CD14-positive monocyte (primary cell): ENCODE data around the gene CHN2. TPM values are rescaled to one million over a fixed set of nuclear protein-coding genes. Genes with fewer than 3 reads are reported as not detected.

Source experiments
- DNase-seq, 3 donors: peaks; one replicate each; pipeline ENCODE4 v3.0.0-alpha.2; 2011 to 2022
- H2AFZ ChIP-seq: 2 replicates; pipeline ENCODE4 v1.6.0; 2012; ENCODE audit warnings: mild to moderate bottlenecking, low read depth, low read length, inconsistent platforms; ENCODE audit not compliant: insufficient read depth, poor library complexity, severe bottlenecking
- H3K27ac ChIP-seq, 2 donors: 1 replicate in 1 of 2; 2 replicates in 1 of 2; pipeline ENCODE4 v1.5.1; 2012 to 2013; ENCODE audit warnings: low read length in 2 of 2, control low read depth in 1 of 2, inconsistent platforms in 1 of 2, low read depth in 1 of 2, mild to moderate bottlenecking in 1 of 2
- H3K27me3 ChIP-seq, 2 donors: one replicate each; pipeline versions ENCODE4 v1.6.0 to v1.6.1; 2011 to 2013; ENCODE audit warnings: low read length in 2 of 2; ENCODE audit not compliant: control insufficient read depth in 2 of 2, insufficient read depth in 2 of 2
- H3K36me3 ChIP-seq, 2 donors: replicated peaks in 1 of 2; 1 replicate in 1 of 2; 2 replicates in 1 of 2; pipeline versions ENCODE4 v1.5.1 to v1.6.1; 2012 to 2013; ENCODE audit warnings: low read length in 2 of 2, control low read depth in 1 of 2, inconsistent platforms in 1 of 2, mild to moderate bottlenecking in 1 of 2; ENCODE audit not compliant: insufficient read depth in 2 of 2, control insufficient read depth in 1 of 2
- H3K4me1 ChIP-seq, 2 donors: 1 replicate in 1 of 2; 2 replicates in 1 of 2; pipeline versions ENCODE4 v1.5.1 to v1.6.1; 2012 to 2013; ENCODE audit warnings: low read length in 2 of 2, control low read depth in 1 of 2, inconsistent platforms in 1 of 2, mild to moderate bottlenecking in 1 of 2, moderate library complexity in 1 of 2; ENCODE audit not compliant: insufficient read depth in 2 of 2, control insufficient read depth in 1 of 2
- H3K4me2 ChIP-seq: replicated peaks from 2 replicates; pipeline ENCODE3; 2012; ENCODE audit warnings: low read length, moderate library complexity, mild to moderate bottlenecking; ENCODE audit not compliant: poor library complexity, severe bottlenecking; ENCODE audit errors: extremely low read depth
- H3K4me3 ChIP-seq, 3 experiments: fragments of 200-600 bp in 1 of 3; sonication (generic) in 1 of 3; replicated peaks in 1 of 3; 1 replicate in 2 of 3; 2 replicates in 1 of 3; pipeline ENCODE4 v1.5.1; 2011 to 2013; ENCODE audit warnings: low read length in 3 of 3, mild to moderate bottlenecking in 3 of 3, control low read depth in 2 of 3, low read depth in 2 of 3, inconsistent platforms in 1 of 3, moderate library complexity in 1 of 3
- H3K79me2 ChIP-seq: 2 replicates; pipeline ENCODE4 v1.6.0; 2012; ENCODE audit warnings: mild to moderate bottlenecking, control low read depth, inconsistent platforms, low read length, moderate library complexity; ENCODE audit not compliant: insufficient read depth
- H3K9ac ChIP-seq: 2 replicates; pipeline ENCODE4 v1.6.0; 2017; ENCODE audit warnings: low read length, mild to moderate bottlenecking; ENCODE audit not compliant: insufficient read depth, poor library complexity, severe bottlenecking
- H3K9me3 ChIP-seq, 2 donors: replicated peaks in 1 of 2; 1 replicate in 1 of 2; 2 replicates in 1 of 2; pipeline versions ENCODE4 v1.5.1 to v1.6.1; 2012 to 2013; ENCODE audit warnings: low read length in 2 of 2, control low read depth in 1 of 2; ENCODE audit not compliant: control insufficient read depth in 1 of 2, insufficient read depth in 1 of 2
- H4K20me1 ChIP-seq: 2 replicates; pipeline ENCODE4 v1.6.0; 2012; ENCODE audit warnings: mild to moderate bottlenecking, low read length, control low read depth, moderate library complexity; ENCODE audit not compliant: insufficient read depth
- H3K27ac Mint-ChIP-seq, 7 donors: one replicate each; pipeline ENCODE4 v1.8.0; 2020; ENCODE audit warnings: mild to moderate bottlenecking in 7 of 7, mixed read lengths in 7 of 7, moderate library complexity in 6 of 7, inconsistent platforms in 2 of 7
- H3K27me3 Mint-ChIP-seq, 3 donors: one replicate each; pipeline ENCODE4 v1.8.0; 2021 to 2022; ENCODE audit warnings: low read depth in 3 of 3, mild to moderate bottlenecking in 3 of 3, mixed read lengths in 3 of 3, moderate library complexity in 3 of 3, inconsistent platforms in 1 of 3
- H3K36me3 Mint-ChIP-seq, 2 donors: one replicate each; pipeline ENCODE4 v1.8.0; 2020; ENCODE audit warnings: mixed read lengths in 2 of 2, inconsistent platforms in 1 of 2, mild to moderate bottlenecking in 1 of 2
- H3K4me1 Mint-ChIP-seq: one replicate; pipeline ENCODE4 v1.8.0; 2020; ENCODE audit warnings: mild to moderate bottlenecking, mixed read lengths
- H3K4me3 Mint-ChIP-seq, 2 donors: one replicate each; pipeline ENCODE4 v1.8.0; 2020; ENCODE audit warnings: mild to moderate bottlenecking in 2 of 2, mixed read lengths in 2 of 2, moderate library complexity in 1 of 2
- H3K9me3 Mint-ChIP-seq, 7 donors: one replicate each; pipeline ENCODE4 v1.8.0; 2020 to 2022; ENCODE audit warnings: mixed read lengths in 7 of 7, mild to moderate bottlenecking in 6 of 7, moderate library complexity in 6 of 7, inconsistent platforms in 2 of 7
- CTCF ChIP-seq: fragments of 200-600 bp; IDR thresholded peaks from one replicate; pipeline ENCODE4 v1.8.0; 2022; ENCODE audit warnings: antibody characterized with exemption, mild to moderate bottlenecking
- WGBS: methylation state at CpG from one replicate; pipeline ENCODE4 v1.1.5; 2013; ENCODE audit warnings: missing lambda C conversion rate; ENCODE audit not compliant: insufficient coverage; 5-methylcytosine and 5-hydroxymethylcytosine counted together
- intact Hi-C, 2 donors: fragments of 100-400 bp; cut with micrococcal nuclease; formaldehyde crosslinking; loops; one replicate each; pipeline versions ENCODE4 v1.15.0 to v1.15.1; 2023
- polyA plus RNA-seq, 3 donors: library from polyadenylated mRNA; depleted of rRNA in 1 of 3; unstranded in 2 of 3; stranded (reverse) in 1 of 3; fragments of 300-500 nt in 2 of 3; fragments of >200 nt in 1 of 3; fragmentation: Illumina TruSeq in 2 of 3; gene quantifications; 1 replicate in 2 of 3; 2 replicates in 1 of 3; pipeline ENCODE4 v1.2.3, GENCODE V29; 2012 to 2021

CHN2 gene
- polyA plus RNA-seq, 3 donors: 26.6 to 66.5 (median 44.8) TPM

GRCh38 chr7:29322023-29322712 lies 127.6 kb downstream of the CHN2 start:
- H3K36me3 ChIP-seq: no peaks in the 10 kb centered on the region
- no peaks in the 10 kb centered on the region for H3K9me3 ChIP-seq
- TF ChIP-seq CTCF: no peak
- Mint-ChIP-seq H3K4me3 (no peak overlapping the region), H3K4me1 (peaks cover 26% of the 10 kb centered on the region), H3K36me3 (peaks cover 30 to 34% of the 10 kb centered on the region in 2 donors), H3K27me3 (peaks cover 0 to 3% (median 1%) of the 10 kb centered on the region in 3 donors), H3K9me3 (peaks cover 0 to 2% (median 0%) of the 10 kb centered on the region in 7 donors), H3K27ac (no peak overlapping the region)
- H2AFZ ChIP-seq: no peak overlapping the region
- intact Hi-C loops: loop anchor here in 1 of 2 donors (5.0 kb wide), 1 partner anchor 50 kb away; no protein-coding TSS in a partner anchor
- no peak overlapping the region for H3K27ac ChIP-seq
- no peaks in the 10 kb centered on the region for H3K27me3 ChIP-seq
- WGBS: 100% methylated on average over 1 of the region's 3 CpGs
- peaks cover 17 to 19% of the 10 kb centered on the region in 2 donors for H3K4me1 ChIP-seq
- H3K4me2 ChIP-seq: no peak overlapping the region
- no peak overlapping the region for H3K4me3 ChIP-seq
- no peaks in the 10 kb centered on the region for H3K79me2 ChIP-seq
- no peak for DNase-seq
- H4K20me1 ChIP-seq: peaks cover 34% of the 10 kb centered on the region
- H3K9ac ChIP-seq: no peak overlapping the region

GRCh38 chr7:29325476-29325875 lies 130.9 kb downstream of the CHN2 start:
- H3K36me3 ChIP-seq: no peaks in the 10 kb centered on the region
- intact Hi-C loops: no loop called here

More at GRCh38 chr7:29325476-29325875, 130.9 kb downstream of the CHN2 start:
- Histone ChIP-seq H3K9ac (no peak overlapping the region), H3K79me2 (no peaks in the 10 kb centered on the region), H2AFZ (no peak overlapping the region), H3K9me3 (no peaks in the 10 kb centered on the region), H3K27ac (no peak overlapping the region), H3K27me3 (no peaks in the 10 kb centered on the region), H3K4me1 (peaks cover 33 to 34% of the 10 kb centered on the region in 2 donors), H3K4me3 (no peak overlapping the region), H4K20me1 (peaks cover 37% of the 10 kb centered on the region), H3K4me2 (no peak overlapping the region)
- no peak for TF ChIP-seq CTCF
- Mint-ChIP-seq H3K27me3 (peaks cover 0 to 1% (median 0%) of the 10 kb centered on the region in 3 donors), H3K27ac (no peak overlapping the region), H3K4me3 (no peak overlapping the region), H3K9me3 (peaks cover 0 to 2% (median 0%) of the 10 kb centered on the region in 7 donors), H3K36me3 (peaks cover 31 to 36% of the 10 kb centered on the region in 2 donors), H3K4me1 (peaks cover 43% of the 10 kb centered on the region)
- WGBS: 40% methylated on average over 1 of the region's 2 CpGs
- DNase-seq: no peak
